Activated CD4-positive, CD25-positive, alpha-beta regulatory T cell (primary cell): ENCODE results near the gene ALKBH2.
A peak's percentile ranks its signal among the peaks of the same experiment; 100 is the strongest.

Source experiments
- DNase-seq, 4 experiments: peaks; one replicate each; lab custom pipeline; 2025; lab: John Stamatoyannopoulos, UW

Gene ALKBH2

DNA sequence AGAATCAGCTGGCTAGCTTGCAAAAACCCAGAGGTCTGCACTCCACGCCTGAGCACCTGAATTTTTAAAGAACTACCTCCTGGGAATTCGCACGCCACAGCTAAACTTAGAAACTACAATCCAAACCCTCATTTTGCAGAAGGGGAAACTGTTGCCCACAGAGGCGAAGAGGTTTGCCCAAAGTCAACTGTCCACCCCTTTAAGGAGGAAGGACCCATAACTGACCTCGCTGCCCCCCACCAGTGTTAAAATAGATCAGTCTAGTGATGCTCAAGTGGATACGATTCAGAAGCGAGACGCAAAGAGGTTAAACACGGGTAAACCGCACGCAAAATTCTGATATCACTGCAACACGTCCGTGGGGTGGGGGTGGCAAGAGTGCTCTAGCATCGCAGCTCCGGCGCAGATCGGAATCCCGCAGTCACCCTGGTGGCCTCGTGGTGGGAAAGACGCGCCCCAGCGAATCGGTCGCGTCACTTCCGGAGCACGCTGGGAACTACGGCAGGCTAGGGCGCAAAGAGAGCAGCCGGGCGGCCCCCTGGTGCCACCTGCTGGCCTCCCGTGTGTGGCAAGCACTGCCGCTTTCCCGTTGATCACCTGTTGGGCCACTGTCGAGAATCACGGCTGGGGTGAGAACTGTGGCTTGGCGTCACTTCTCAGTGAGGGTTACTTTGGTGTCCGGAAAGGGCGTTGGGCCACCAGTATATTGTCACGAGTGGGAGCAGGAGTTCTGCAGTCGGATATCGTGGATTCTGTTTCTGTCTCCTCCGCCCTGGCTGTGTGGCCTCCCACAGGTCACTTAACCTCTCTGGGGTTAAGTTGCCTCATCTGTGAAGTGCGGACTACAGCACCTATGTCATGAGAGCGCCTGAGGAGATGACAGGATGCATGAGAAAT is at the start of gene ALKBH2:
Gene ALKBH2, minus strand, starts transcription at position 451 of the 897 bp plus-strand sequence. CDS start 686 bp downstream, outside the sequence.
- peak; percentile 84 to 91 (median 90) for DNase-seq

DNA sequence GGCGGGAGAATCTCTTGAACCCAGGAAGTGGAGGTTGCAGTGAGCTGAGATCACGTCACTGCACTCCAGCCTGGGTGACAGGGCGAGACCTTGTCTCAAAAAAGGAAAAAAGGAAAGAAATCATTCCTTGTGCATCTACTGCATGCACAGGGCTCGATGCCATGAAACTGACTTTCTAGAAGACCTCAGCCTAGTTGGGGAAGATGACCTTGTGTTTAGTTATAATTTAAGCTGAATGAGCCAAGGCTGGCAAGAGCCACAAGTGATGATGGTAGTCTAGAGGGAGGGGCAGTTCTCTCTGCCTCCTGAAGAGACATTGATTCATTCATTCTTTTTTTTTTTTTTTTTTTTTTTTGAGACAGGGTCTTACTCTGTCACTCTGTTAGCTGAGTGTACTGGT is 47.3 kb upstream of the ALKBH2 start:
- no peak for DNase-seq

DNA sequence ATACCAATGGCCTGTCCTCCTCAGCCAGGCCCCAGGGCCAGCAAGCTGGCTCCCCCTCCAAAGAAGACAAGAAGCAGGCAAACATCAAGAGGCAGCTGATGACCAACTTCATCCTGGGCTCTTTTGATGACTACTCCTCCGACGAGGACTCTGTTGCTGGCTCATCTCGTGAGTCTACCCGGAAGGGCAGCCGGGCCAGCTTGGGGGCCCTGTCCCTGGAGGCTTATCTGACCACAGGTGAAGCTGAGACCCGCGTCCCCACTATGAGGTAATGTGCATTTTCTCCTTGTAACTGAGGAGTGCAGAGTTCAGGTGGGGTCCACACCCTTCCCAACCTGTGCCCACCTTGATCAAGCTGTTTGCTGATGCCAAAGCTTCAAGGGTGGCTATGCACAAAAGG is 46.5 kb upstream of the ALKBH2 start:
- no peak for DNase-seq

DNA sequence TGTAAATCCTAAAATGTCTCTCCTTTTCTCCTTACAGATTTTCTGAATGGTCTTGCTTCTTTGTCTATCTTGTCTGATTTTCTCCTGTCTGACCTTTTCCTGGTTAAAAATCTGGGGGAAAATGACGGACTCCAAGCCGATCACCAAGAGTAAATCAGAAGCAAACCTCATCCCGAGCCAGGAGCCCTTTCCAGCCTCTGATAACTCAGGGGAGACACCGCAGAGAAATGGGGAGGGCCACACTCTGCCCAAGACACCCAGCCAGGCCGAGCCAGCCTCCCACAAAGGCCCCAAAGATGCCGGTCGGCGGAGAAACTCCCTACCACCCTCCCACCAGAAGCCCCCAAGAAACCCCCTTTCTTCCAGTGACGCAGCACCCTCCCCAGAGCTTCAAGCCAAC is 46.1 kb upstream of the ALKBH2 start:
- DNase-seq, result no peak

DNA sequence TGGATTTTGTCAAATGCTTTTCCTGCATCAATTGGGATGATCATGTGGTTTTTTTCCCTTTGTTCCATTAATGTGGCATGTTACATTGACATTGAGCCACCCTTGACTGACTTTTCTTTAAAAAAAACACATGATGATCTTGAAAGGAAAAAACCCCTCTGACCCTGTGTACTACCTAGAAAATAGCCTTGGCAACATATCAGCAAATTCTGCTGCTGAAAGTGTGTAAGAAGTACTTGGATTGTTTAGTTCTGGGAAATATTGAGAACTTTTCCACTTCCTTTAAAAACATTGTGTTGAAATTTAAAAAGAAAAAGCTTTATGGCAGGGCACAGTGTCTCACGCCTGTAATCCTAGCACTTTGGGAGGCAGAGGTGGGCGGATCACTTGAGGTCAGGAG is 43.8 kb upstream of the ALKBH2 start:
- DNase-seq, result no peak

DNA sequence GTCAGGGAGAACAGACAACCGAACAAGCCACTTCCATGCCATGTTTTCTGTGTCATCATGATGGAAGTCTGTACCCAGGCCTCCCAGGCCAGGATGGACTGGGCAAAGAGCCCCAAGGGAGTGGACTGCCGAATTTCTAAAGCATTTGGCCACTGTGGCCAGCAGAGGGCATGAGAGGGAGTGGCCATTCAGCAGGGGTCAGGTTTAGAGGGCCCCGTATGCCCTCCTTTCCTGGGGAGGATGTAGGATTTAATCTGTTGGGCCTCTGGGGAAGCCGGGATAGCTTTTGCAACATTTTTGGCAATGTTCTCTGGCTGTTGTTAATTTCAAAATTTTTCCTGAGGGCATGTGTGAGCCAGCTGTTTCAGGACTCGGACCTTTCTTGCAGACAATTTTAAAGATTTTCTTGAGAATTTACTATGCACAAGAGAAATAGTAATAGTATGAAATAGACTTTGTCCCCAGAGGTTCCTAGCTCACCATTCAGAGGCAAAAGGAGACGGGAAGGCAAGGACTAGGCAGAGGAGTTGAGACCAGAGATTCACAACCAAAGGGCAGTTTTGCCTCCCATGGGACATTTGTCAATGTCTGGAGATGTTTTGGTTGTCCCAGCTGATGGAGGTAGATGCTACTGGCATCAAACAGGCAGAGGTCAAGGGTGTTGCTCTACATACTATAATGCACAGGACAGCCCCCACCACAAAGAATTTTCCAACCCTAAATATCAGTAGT is 41.1 kb upstream of the ALKBH2 start:
- DNase-seq, result no peak

DNA sequence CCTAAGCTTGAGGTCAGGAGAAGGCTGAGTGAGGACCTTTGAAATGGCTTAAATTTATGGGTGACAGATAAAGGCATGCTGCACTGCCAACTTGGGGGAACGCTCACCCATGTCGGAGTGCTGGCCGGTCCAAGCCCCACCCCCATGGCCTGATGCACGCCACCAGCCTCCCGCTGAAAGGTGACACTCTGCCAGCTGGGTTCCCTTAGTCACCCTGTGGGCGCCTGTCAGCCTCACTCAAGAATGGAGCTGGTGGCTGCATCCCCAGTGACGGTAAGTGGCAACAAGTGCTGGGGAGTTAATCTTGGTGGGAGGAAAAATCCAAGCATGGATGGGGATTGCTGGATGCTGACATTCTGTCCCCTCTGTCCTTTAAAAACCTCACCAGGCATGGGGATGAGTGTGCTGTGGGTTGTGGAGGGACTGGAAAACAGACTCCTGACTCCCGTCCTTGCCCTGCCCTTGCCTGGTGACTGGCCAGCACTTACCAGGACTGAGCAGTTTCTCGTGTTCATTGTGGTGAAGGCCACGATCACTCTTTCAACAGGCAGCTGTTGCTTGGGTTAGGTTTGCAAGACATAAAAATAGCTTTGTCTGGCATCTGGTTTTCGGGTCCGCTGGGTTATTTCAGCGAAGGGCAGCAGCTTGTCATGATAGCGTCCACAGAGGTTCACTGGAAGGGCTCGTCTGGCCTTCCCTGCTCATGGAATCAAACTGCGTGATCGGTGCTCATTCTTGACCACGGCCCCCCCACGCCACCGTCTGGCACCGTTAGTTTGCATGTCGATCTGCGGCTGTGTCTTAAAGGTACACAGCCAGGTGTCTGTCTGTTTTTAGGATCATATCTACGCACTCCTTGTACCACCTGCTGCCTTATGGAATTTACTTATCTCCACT is 38.1 kb upstream of the ALKBH2 start:
- no peak for DNase-seq

DNA sequence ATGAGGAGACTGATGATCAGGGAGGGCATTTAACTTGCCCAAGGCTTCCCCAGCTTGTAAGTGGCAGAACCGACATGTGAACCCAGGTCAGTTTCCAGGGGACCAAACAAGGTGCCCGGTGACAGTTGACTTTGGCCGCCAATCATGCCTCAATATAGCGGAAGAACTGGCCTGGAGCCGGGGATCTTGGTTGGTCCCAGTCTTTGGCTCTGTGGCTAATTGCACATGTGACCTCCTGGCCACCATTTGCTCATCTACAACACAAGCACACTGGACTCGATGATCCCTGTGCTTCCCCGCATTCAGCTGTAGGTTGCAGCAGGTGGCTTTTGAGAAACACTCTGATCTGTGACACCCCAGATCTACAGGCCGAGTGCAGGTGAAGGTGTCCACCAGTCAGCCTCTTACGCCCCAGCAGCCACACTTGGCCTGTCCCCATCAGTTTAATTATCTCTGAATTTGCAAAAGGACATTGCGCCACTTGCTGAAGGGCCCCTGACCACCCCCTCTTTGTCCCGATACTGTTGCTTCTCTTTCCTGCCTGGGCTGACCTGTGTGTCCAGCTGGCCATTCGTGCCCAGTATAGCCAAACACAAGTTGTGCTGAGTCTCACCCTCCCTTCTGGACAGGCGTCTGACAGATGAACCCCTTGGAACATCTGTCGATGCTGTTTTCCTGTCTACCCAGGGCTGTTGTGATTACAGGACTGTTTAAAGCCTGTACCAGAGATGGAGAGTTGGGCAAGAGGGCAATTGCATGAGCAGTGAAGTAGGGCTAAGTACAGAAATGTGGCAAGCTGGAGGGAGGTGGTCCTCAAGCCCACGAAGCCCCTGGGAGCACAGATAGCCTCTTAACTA is 37.3 kb upstream of the ALKBH2 start:
- DNase-seq, result no peak

DNA sequence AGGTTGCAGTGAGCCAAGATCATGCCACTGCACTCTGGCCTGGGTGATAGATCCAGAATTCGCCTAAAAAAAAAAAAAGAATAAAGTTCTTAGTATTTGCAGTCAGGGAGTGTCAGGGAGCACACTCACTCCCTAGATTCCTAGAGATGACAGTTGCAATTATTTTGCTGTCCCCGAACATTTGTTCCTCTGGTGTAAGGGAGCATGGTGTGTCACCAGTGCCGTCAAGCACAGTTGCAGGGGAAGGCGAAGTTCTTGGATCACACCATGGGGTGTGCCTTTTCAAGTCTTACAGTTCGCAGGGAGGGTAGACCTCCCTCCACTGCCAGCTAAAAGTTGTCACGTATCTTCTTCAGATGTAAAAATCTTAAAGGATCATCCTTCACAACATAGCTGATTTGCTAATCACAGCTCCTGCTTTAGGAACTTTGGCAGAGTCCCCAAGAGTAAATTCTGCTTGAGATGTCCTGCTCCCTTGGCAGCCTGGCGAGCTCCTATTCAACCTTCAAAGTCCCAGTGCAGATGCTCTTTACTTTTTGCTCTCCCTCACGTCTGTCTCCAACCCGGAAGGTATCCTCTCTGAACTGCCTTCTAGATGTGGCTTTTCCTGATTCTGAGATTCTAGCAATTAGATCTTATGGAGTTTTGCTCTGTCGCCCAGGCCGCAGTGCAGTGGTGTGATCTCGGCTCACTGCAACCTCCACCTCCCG is 34.4 kb upstream of the ALKBH2 start:
- no peak for DNase-seq

DNA sequence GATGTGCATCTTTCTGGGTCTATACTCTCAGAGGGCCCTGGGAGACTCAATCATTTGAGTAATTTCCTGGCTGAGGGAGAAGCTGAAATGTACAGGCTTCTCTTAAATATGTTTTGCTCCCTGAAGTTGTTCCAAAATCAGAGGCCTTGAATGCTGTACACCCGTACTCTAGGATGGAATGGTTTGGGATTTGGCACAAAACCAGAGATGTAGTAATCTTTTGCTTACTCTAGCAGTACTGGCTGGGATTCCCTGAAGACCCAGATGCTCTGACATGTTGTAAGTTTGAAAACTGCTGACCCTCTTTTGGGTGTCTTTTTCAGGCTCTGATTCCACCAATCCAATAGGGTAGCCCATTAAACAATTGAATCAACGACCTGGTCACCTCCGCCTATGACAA is 33.5 kb upstream of the ALKBH2 start:
- no peak for DNase-seq

DNA sequence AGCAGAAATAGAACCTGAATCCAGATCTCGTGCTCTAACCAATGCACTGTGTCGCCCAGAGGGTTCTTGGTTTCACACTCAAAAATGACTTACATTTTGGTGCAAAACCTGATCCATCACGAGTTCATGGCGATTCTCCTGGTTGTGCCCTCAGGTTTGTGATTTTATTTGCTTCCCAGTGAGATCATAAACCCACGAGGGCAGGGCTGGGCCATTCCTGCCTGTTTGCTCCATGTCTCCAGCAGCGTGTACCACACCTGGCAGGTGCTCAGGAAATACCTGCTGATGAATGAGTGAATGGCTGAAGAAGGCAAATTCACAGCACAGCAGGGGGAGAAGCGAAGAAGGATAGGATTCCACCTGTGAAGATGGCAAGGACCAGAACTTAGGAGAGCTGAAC is 32.5 kb upstream of the ALKBH2 start:
- DNase-seq, result no peak

DNA sequence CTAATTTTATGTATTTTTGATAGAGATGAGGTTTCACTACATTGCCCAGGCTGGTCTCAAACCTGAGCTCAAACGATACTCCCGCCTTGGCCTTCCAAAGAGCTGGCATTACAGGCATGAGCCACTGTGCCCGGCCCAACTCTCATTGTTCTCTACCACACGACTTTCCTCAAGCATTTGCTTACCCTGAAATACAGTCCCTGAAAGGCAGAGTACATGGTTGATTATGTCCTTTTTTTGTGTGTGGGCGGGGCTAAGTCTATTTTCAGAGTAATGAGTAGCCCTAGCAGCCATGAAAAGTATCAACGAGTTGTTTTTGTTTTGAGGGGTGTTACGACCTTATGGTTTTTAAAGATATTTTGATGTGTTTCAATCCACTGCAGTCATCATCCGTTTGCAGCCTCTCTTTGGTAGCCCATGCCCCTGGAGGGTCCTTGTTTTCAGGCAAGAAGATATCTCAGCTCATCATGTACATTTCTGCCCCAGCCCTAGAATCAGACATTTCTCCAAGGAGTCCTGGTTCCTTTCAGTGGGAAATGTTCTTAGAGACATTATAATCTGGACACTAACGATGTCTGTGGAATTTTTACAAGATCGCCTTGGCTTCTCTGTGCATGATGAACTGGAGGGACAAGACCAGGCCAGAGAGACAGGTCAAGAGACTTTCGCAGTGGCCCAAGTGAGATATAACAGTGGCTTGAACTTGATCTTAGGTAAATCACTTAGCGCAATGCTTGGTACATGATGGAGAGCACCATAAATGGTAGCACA is 31.8 kb upstream of the ALKBH2 start:
- DNase-seq, result no peak

DNA sequence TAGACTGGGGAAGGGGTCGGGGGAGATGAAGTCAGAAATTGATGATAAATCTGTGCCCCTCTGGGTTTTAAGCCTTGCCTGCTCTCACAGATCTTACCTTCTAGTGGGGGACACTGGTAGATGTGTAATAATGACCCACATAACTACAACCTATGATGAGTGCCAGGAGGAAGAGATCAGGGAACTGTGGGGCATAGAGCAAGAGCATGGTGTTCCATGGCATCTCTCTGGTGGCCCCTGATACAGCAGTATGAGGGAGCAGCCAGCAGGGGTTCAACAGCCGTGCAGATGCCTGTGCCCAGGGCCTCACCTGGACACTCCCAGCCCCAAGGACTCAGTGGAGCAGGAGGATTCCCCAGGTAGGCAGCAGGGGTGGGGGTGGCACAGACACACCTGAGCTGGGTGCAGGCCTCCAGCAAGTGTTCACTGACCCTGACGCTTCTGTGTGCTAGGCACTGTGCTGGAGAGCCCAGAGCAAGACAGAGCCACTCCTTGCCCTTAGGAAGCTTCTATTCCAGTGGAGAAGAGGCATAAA is 28.1 kb upstream of the ALKBH2 start:
- DNase-seq, result no peak

DNA sequence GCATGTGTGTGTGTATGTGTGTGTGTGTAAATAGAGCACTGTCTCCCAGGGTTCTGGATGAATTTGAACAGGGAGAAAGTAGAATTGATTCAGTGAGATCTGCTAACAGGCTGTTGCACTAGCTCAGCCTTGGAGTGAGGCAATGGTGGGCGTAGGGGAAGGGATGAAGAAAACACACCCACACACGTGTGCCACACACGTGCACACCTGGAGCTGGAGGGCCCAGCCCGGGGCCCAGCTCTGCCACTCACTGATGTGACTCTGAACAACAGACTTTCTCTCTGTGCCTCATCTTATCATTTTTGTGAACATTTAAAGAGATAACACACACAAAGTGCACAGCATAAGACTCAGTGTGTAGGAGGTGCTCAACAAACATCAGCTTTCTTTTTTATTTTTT is 27.3 kb upstream of the ALKBH2 start:
- DNase-seq, result no peak

DNA sequence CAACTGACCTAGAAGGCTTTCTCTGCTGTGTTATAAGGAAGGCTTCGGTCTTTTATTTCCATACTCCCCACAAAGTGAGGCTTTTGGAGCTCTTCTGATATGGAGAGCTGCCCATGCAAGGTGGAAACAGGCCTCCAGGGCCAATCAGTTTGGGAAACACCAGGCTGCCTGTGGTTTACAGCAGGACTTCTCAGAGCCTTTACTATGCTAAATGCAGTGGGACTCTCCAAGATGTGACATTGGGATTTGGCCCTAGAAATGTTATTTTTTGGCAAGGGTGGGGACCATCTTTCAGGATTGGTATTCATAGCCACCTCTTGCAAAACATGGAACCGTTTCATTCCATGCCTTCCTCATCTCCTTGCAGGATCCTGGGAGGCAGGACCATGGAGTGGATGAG is 26.8 kb upstream of the ALKBH2 start:
- DNase-seq, result no peak

DNA sequence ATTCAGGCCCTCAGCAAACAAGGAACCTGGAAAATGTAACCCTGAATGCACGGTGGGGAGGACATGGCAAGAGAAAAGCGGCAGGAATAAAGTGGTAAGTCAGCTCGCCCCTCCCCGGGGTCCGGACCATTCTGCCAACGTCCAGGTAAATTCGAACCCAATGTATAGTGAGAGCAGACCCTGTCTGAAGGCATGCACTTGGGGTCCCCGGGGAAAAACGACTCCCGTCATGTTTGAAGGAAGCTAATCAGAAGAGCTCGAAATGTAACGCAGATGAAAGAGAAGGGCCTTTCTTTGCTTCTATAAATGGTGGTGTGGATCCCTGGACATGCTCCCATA is 23.3 kb upstream of the ALKBH2 start:
- no peak for DNase-seq

DNA sequence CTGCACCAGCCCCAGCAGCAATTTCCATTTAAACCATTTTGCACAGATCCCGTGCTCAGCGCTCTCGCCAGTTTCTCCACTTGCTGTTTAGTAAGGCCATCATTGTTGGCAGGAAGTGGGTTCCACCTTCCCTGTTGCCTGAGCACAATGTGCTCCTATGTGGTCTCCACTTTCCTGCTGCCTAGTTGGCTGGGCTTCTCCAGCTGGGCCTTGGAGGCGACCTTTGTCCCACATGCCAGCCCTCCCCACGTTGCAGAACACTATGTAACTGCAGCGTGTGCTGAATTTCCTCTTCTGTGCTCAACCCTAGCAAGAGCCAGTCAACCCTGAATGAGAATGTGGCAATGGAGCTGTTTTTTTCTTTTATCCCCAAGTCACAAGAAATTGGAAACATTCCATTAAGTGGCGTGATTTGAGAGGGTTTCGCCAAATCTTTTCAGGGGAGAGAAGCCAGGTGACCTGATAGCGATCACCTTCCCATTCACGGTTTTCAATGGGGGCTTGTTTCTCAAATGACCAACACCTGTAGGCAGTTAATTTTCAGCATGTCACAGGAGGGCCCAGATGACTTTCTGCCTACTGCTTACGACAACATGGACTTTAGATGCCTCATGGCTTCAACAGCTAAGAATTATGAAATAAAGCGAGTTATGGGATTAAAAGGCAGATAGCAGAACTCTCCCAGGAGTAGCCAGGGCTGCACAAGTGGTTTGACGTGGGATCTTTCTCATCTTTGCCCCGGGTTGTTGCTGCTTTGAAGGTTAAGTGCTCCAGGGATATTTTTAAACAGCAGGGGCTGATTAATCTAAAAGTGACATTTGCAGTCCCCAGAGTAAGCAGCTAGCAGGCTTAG is 22.7 kb upstream of the ALKBH2 start, which contains the start of gene ACACB:
Gene ACACB, plus strand, starts transcription at position 830 of the 853 bp plus-strand sequence. CDS start 22,819 bp downstream, outside the sequence.
- no peak for DNase-seq

DNA sequence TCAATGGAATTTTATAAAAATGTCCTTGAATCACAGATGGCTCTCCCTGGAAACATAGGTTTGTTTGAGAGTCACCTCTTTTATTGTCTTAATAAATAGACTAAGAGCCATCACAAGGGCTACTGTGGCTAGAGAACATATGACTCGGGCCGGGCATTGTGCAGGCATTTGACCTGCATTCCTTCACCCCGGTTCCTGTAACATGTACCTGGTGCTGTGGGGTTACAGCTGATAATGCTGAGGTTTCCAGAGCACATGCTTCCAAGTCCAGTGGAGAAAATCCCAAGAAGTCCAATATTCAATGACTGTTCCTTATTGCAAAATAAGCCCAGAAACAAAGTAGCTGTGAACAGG is 22.1 kb upstream of the ALKBH2 start:
- no peak for DNase-seq

DNA sequence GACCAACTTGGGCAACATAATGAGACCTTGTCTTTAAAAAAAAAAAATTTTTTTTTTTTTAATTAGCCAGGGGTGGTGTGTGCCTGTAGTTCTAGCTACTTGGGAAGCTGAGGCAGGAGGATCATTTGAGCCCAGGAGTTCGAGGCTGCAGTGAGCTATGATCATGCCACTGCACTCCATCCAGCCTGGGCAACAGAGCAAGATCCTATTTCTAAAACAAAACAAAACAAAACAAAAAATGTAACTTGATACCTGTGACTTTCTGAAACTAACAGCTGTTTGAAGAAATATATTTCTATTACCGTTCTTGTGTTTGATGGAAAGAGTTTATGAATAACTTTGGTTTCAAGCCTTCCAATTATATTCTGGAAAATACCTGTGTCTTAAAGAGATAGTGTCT is 21.4 kb upstream of the ALKBH2 start:
- DNase-seq, result no peak
